Loucy (cell line): ENCODE data around the gene ANKRD13A.
"Not testable (repeated sequence)": the region's sequence is repeated elsewhere in the genome, so short reads cannot be mapped to it uniquely, and the experiment has no call there.

Experiments
- CTCF ChIP-seq: fragments of 200-600 bp; sonication (generic); conservative IDR thresholded peaks from 2 replicates; pipeline ENCODE4 v1.5.1; 2014; ENCODE audit warnings: mild to moderate bottlenecking, antibody characterized with exemption, low read length
- EZH2phosphoT487 ChIP-seq: fragments of 200-600 bp; IDR thresholded peaks from 2 replicates; pipeline ENCODE4 v1.6.1; 2018; ENCODE audit warnings: antibody characterized with exemption, mild to moderate bottlenecking, moderate library complexity, borderline replicate concordance

GRCh38 chr12:110008681-110009398 is 9.6 kb downstream of the ANKRD13A start:
- TF ChIP-seq CTCF, EZH2phosphoT487: not testable (repeated sequence)
